Retinal pigment epithelial cell (primary cell): Measurements from ENCODE around the gene PIAS2.
A peak's percentile ranks its signal among the peaks of the same experiment; 100 is the strongest.

Experiments used
- DNase-seq: peaks from one replicate; pipeline ENCODE4 v3.0.0-alpha.2; 2010; ENCODE audit warnings: low read depth
- H3K4me3 ChIP-seq: 2 replicates; pipeline ENCODE4 v1.5.1; 2011; ENCODE audit warnings: mild to moderate bottlenecking, low read length, control low read depth, moderate library complexity
- CTCF ChIP-seq: conservative IDR thresholded peaks from 2 replicates; pipeline ENCODE4 v1.5.1; 2011; ENCODE audit warnings: low read depth, low read length, control low read depth, inconsistent platforms

Gene PIAS2

GRCh38 chr18:46917803-46918600 is 695 bp upstream of the PIAS2 start:
- TF ChIP-seq CTCF = no peak
- H3K4me3 ChIP-seq = peak overlapping the region; percentile 84
- no peak for DNase-seq

GRCh38 chr18:46916551-46917107 is 678 bp downstream of the PIAS2 start:
- H3K4me3 ChIP-seq = peak overlapping the region; percentile 84
- no peak for TF ChIP-seq CTCF
- DNase-seq = no peak

- TF ChIP-seq CTCF = no peak
- peak overlapping the region; percentile 84 for H3K4me3 ChIP-seq
- no peak for DNase-seq
These were observed 1.3 kb downstream of the PIAS2 start for GRCh38 chr18:46915800-46916550.

- DNase-seq = no peak
- no peak overlapping the region for H3K4me3 ChIP-seq
- no peak for TF ChIP-seq CTCF
These were observed 6.5 kb downstream of the PIAS2 start for GRCh38 chr18:46910856-46911255.

GRCh38 chr18:46909497-46909896 is 7.8 kb downstream of the PIAS2 start:
- no peak for TF ChIP-seq CTCF
- no peak for DNase-seq
- no peak overlapping the region for H3K4me3 ChIP-seq

GRCh38 chr18:46903406-46903805 is 13.9 kb downstream of the PIAS2 start:
- no peak overlapping the region for H3K4me3 ChIP-seq
- TF ChIP-seq CTCF = no peak

More at GRCh38 chr18:46903406-46903805, 13.9 kb downstream of the PIAS2 start:
- no peak for DNase-seq
